ENCODE data around the gene STYX. TPM values are rescaled to one million over a fixed set of nuclear protein-coding genes. Genes with fewer than 3 reads are reported as not detected.
"Not testable (repeated sequence)": the region's sequence is repeated elsewhere in the genome, so short reads cannot be mapped to it uniquely, and the experiment has no call there.

The STYX gene
- total RNA-seq, 3 donors from 2014 or later: 8.1 to 14.4 (median 9.5) TPM

- Histone ChIP-seq H3K4me3 (no peak overlapping the region), H3K36me3 (ENCODE audit: low read depth) (no peaks in the 10 kb centered on the region), H3K4me1 (ENCODE audit: low read depth) (no peaks in the 10 kb centered on the region), H3K9me3 (no peaks in the 10 kb centered on the region)
- intact Hi-C loops (cut with DNase I, micrococcal nuclease): no loop called here
- ATAC-seq (no peak), DNase-seq (no peak)
- TF ChIP-seq CTCF (IDR thresholded peaks at IDR 0.05): no peak
Measured at GRCh38 chr14:52748647-52749292, 18.8 kb downstream of the STYX start.

GRCh38 chr14:52755607-52756316 is 25.8 kb downstream of the STYX start:
- ATAC-seq: peak; percentile 57
- DNase-seq: no peak

GRCh38 chr14:52759145-52759544 is 29.2 kb downstream of the STYX start:
- H3K9me3 ChIP-seq: no peaks in the 10 kb centered on the region
- intact Hi-C loops (cut with DNase I, micrococcal nuclease): no loop called here
- no peaks in the 10 kb centered on the region for H3K36me3 ChIP-seq (ENCODE audit: low read depth)
- ATAC-seq: no peak
- no peak for TF ChIP-seq CTCF (IDR thresholded peaks at IDR 0.05)
- H3K4me1 ChIP-seq (ENCODE audit: low read depth): no peaks in the 10 kb centered on the region
- H3K4me3 ChIP-seq: no peak overlapping the region
- no peak for DNase-seq

More at GRCh38 chr14:52755607-52756316, 25.8 kb downstream of the STYX start:
- no peak for TF ChIP-seq CTCF (IDR thresholded peaks at IDR 0.05)
- Histone ChIP-seq H3K36me3 (ENCODE audit: low read depth) (no peaks in the 10 kb centered on the region), H3K9me3 (no peaks in the 10 kb centered on the region), H3K4me1 (ENCODE audit: low read depth) (no peaks in the 10 kb centered on the region), H3K4me3 (no peak overlapping the region)
- intact Hi-C loops (cut with DNase I, micrococcal nuclease): no loop called here

GRCh38 chr14:52762923-52763322 is 33.0 kb downstream of the STYX start:
- intact Hi-C loops (cut with DNase I, micrococcal nuclease); H3K9me3 ChIP-seq; H3K4me1 ChIP-seq (ENCODE audit: low read depth); H3K36me3 ChIP-seq (ENCODE audit: low read depth); ATAC-seq; DNase-seq; H3K4me3 ChIP-seq: not testable (repeated sequence)

- no peaks in the 10 kb centered on the region for H3K4me1 ChIP-seq (ENCODE audit: low read depth)
- no peak for ATAC-seq
Measured at GRCh38 chr14:52767058-52767833, 37.3 kb downstream of the STYX start.

More at GRCh38 chr14:52767058-52767833, 37.3 kb downstream of the STYX start:
- Histone ChIP-seq H3K9me3 (no peaks in the 10 kb centered on the region), H3K36me3 (ENCODE audit: low read depth) (no peaks in the 10 kb centered on the region), H3K4me3 (no peak overlapping the region)
- DNase-seq: no peak
- intact Hi-C loops (cut with DNase I, micrococcal nuclease): no loop called here
- no peak for TF ChIP-seq CTCF (IDR thresholded peaks at IDR 0.05)
